Suprapubic skin (tissue), 4 donors: ENCODE measurements around the gene PAIP2. TPM values are rescaled to one million over a fixed set of nuclear protein-coding genes. Genes with fewer than 3 reads are reported as not detected.

Source experiments
- DNase-seq, 2 donors: peaks; one replicate each; pipeline ENCODE4 v3.0.0-alpha.2; 2019; ENCODE audit warnings: low spot score in 2 of 2
- H3K27ac ChIP-seq: fragments of 200-600 bp; sonication (generic); one replicate; pipeline ENCODE4 v1.5.1; 2019
- H3K27me3 ChIP-seq: fragments of 200-600 bp; sonication (generic); one replicate; pipeline ENCODE4 v1.5.1; 2019
- H3K36me3 ChIP-seq: fragments of 200-600 bp; sonication (generic); one replicate; pipeline ENCODE4 v1.5.1; 2019
- H3K4me1 ChIP-seq: fragments of 200-600 bp; sonication (generic); one replicate; pipeline ENCODE4 v1.5.1; 2019
- H3K4me3 ChIP-seq: fragments of 200-600 bp; sonication (generic); one replicate; pipeline ENCODE4 v1.5.1; 2019; ENCODE audit warnings: mild to moderate bottlenecking
- H3K9me3 ChIP-seq: fragments of 200-600 bp; sonication (generic); one replicate; pipeline ENCODE4 v1.5.1; 2019
- CTCF ChIP-seq, 2 donors: fragments of 200-600 bp in 1 of 2; fragments of 450-650 bp in 1 of 2; sonication (generic) in 1 of 2; IDR thresholded peaks; one replicate each; pipeline ENCODE4 v1.5.1; 2016 to 2019; ENCODE audit warnings: antibody characterized with exemption in 2 of 2, mild to moderate bottlenecking in 1 of 2, moderate library complexity in 1 of 2
- EP300 ChIP-seq: sonication (generic); formaldehyde crosslinking; IDR thresholded peaks from one replicate; pipeline ENCODE4 v1.6.1; 2017; ENCODE audit warnings: antibody characterized with exemption
- POLR2A ChIP-seq, 2 donors: fragments of 450-650 bp; IDR thresholded peaks; one replicate each; pipeline ENCODE4 v1.6.1; 2017; ENCODE audit warnings: antibody characterized with exemption in 2 of 2, mild to moderate bottlenecking in 2 of 2, moderate library complexity in 2 of 2
- POLR2AphosphoS5 ChIP-seq, 3 donors: sonication (generic); formaldehyde crosslinking; IDR thresholded peaks; one replicate each; pipeline ENCODE4 v1.6.1; 2017; ENCODE audit warnings: antibody characterized with exemption in 3 of 3
- WGBS: methylation state at CpG from one replicate; pipeline ENCODE4 v1.1.5; 2018; 5-methylcytosine and 5-hydroxymethylcytosine counted together
- total RNA-seq, 4 donors: library from RNA; depleted of rRNA; stranded (reverse); fragments of >200 nt; gene quantifications; one replicate each; pipeline ENCODE4 v1.1.0, GENCODE V29; 2016

PAIP2 gene
- total RNA-seq, 4 donors from 2014 or later: 50.3 to 71.0 (median 53.5) TPM

GRCh38 chr5:139382807-139383206, 41.2 kb downstream of the PAIP2 start:
- no peak for TF ChIP-seq POLR2A (IDR thresholded peaks at IDR 0.05)
- no peak for TF ChIP-seq CTCF (IDR thresholded peaks at IDR 0.05)
- TF ChIP-seq POLR2AphosphoS5 (IDR thresholded peaks at IDR 0.05): no peak
- TF ChIP-seq EP300: no peak
- no peaks in the 10 kb centered on the region for H3K9me3 ChIP-seq
- peaks cover 44% of the 10 kb centered on the region for H3K4me1 ChIP-seq
- H3K27me3 ChIP-seq: no peaks in the 10 kb centered on the region
- WGBS: 57% methylated on average over 1 of the region's 3 CpGs
- H3K36me3 ChIP-seq: no peaks in the 10 kb centered on the region
- no peak overlapping the region for H3K4me3 ChIP-seq
- DNase-seq: peak in 1 of 2 donors; percentile 44
- no peak overlapping the region for H3K27ac ChIP-seq

GRCh38 chr5:139383275-139383992, 41.8 kb downstream of the PAIP2 start, which contains the start of gene SLC23A1:
TSS of gene SLC23A1 (minus strand) at chr5:139383297. CDS start at chr5:139383253, 44 bp downstream.
- Histone ChIP-seq H3K27me3 (no peaks in the 10 kb centered on the region), H3K36me3 (no peaks in the 10 kb centered on the region), H3K9me3 (no peaks in the 10 kb centered on the region), H3K4me3 (no peak within 1 kb of the TSS), H3K27ac (peak within 1 kb of the TSS; percentile 70), H3K4me1 (peaks cover 46% of the 10 kb centered on the region)
- 59% methylated on average over 10 of the region's 10 CpGs for WGBS
- peak; percentile 40 to 76 for DNase-seq
- no peak for TF ChIP-seq CTCF (IDR thresholded peaks at IDR 0.05)
- no peak for TF ChIP-seq POLR2A (IDR thresholded peaks at IDR 0.05)
- no peak for TF ChIP-seq POLR2AphosphoS5 (IDR thresholded peaks at IDR 0.05)
- TF ChIP-seq EP300: no peak

- Histone ChIP-seq H3K4me3 (no peak overlapping the region), H3K36me3 (no peaks in the 10 kb centered on the region), H3K9me3 (no peaks in the 10 kb centered on the region), H3K27ac (peak overlapping the region; percentile 70), H3K27me3 (no peaks in the 10 kb centered on the region), H3K4me1 (peaks cover 43% of the 10 kb centered on the region)
- 61% methylated on average over 7 of the region's 7 CpGs for WGBS
- no peak for TF ChIP-seq EP300
- no peak for TF ChIP-seq CTCF (IDR thresholded peaks at IDR 0.05)
- TF ChIP-seq POLR2AphosphoS5 (IDR thresholded peaks at IDR 0.05): no peak
- TF ChIP-seq POLR2A (IDR thresholded peaks at IDR 0.05): no peak
- peak in 1 of 2 donors; percentile 76 for DNase-seq
Observed at GRCh38 chr5:139383993-139384590, 42.4 kb downstream of the PAIP2 start.

GRCh38 chr5:139384591-139385051, 43.0 kb downstream of the PAIP2 start:
- Histone ChIP-seq H3K4me3 (peak overlapping the region; percentile 31), H3K36me3 (no peaks in the 10 kb centered on the region), H3K4me1 (peaks cover 42% of the 10 kb centered on the region), H3K27ac (peak overlapping the region; percentile 70), H3K9me3 (no peaks in the 10 kb centered on the region), H3K27me3 (no peaks in the 10 kb centered on the region)
- TF ChIP-seq CTCF (IDR thresholded peaks at IDR 0.05) (no peak), POLR2A (IDR thresholded peaks at IDR 0.05) (no peak), EP300 (no peak), POLR2AphosphoS5 (IDR thresholded peaks at IDR 0.05) (no peak)
- 43% methylated on average over 8 of the region's 9 CpGs for WGBS
- no peak for DNase-seq
